CD14-positive monocyte (primary cell): ENCODE measurements around the gene CDC16. TPM values are rescaled to one million over a fixed set of nuclear protein-coding genes. Genes with fewer than 3 reads are reported as not detected.

Experiments used
- DNase-seq, 3 donors: peaks; one replicate each; pipeline ENCODE4 v3.0.0-alpha.2; 2011 to 2022
- H2AFZ ChIP-seq: 2 replicates; pipeline ENCODE4 v1.6.0; 2012; ENCODE audit warnings: mild to moderate bottlenecking, low read depth, low read length, inconsistent platforms; ENCODE audit not compliant: insufficient read depth, poor library complexity, severe bottlenecking
- H3K27ac ChIP-seq, 2 donors: 1 replicate in 1 of 2; 2 replicates in 1 of 2; pipeline ENCODE4 v1.5.1; 2012 to 2013; ENCODE audit warnings: low read length in 2 of 2, control low read depth in 1 of 2, inconsistent platforms in 1 of 2, low read depth in 1 of 2, mild to moderate bottlenecking in 1 of 2
- H3K27me3 ChIP-seq, 2 donors: one replicate each; pipeline versions ENCODE4 v1.6.0 to v1.6.1; 2011 to 2013; ENCODE audit warnings: low read length in 2 of 2; ENCODE audit not compliant: control insufficient read depth in 2 of 2, insufficient read depth in 2 of 2
- H3K36me3 ChIP-seq, 2 donors: replicated peaks in 1 of 2; 1 replicate in 1 of 2; 2 replicates in 1 of 2; pipeline versions ENCODE4 v1.5.1 to v1.6.1; 2012 to 2013; ENCODE audit warnings: low read length in 2 of 2, control low read depth in 1 of 2, inconsistent platforms in 1 of 2, mild to moderate bottlenecking in 1 of 2; ENCODE audit not compliant: insufficient read depth in 2 of 2, control insufficient read depth in 1 of 2
- H3K4me1 ChIP-seq, 2 donors: 1 replicate in 1 of 2; 2 replicates in 1 of 2; pipeline versions ENCODE4 v1.5.1 to v1.6.1; 2012 to 2013; ENCODE audit warnings: low read length in 2 of 2, control low read depth in 1 of 2, inconsistent platforms in 1 of 2, mild to moderate bottlenecking in 1 of 2, moderate library complexity in 1 of 2; ENCODE audit not compliant: insufficient read depth in 2 of 2, control insufficient read depth in 1 of 2
- H3K4me2 ChIP-seq: replicated peaks from 2 replicates; pipeline ENCODE3; 2012; ENCODE audit warnings: low read length, moderate library complexity, mild to moderate bottlenecking; ENCODE audit not compliant: poor library complexity, severe bottlenecking; ENCODE audit errors: extremely low read depth
- H3K4me3 ChIP-seq, 3 experiments: fragments of 200-600 bp in 1 of 3; sonication (generic) in 1 of 3; replicated peaks in 1 of 3; 1 replicate in 2 of 3; 2 replicates in 1 of 3; pipeline ENCODE4 v1.5.1; 2011 to 2013; ENCODE audit warnings: low read length in 3 of 3, mild to moderate bottlenecking in 3 of 3, control low read depth in 2 of 3, low read depth in 2 of 3, inconsistent platforms in 1 of 3, moderate library complexity in 1 of 3
- H3K79me2 ChIP-seq: 2 replicates; pipeline ENCODE4 v1.6.0; 2012; ENCODE audit warnings: mild to moderate bottlenecking, control low read depth, inconsistent platforms, low read length, moderate library complexity; ENCODE audit not compliant: insufficient read depth
- H3K9ac ChIP-seq: 2 replicates; pipeline ENCODE4 v1.6.0; 2017; ENCODE audit warnings: low read length, mild to moderate bottlenecking; ENCODE audit not compliant: insufficient read depth, poor library complexity, severe bottlenecking
- H3K9me3 ChIP-seq, 2 donors: replicated peaks in 1 of 2; 1 replicate in 1 of 2; 2 replicates in 1 of 2; pipeline versions ENCODE4 v1.5.1 to v1.6.1; 2012 to 2013; ENCODE audit warnings: low read length in 2 of 2, control low read depth in 1 of 2; ENCODE audit not compliant: control insufficient read depth in 1 of 2, insufficient read depth in 1 of 2
- H4K20me1 ChIP-seq: 2 replicates; pipeline ENCODE4 v1.6.0; 2012; ENCODE audit warnings: mild to moderate bottlenecking, low read length, control low read depth, moderate library complexity; ENCODE audit not compliant: insufficient read depth
- H3K27ac Mint-ChIP-seq, 7 donors: one replicate each; pipeline ENCODE4 v1.8.0; 2020; ENCODE audit warnings: mild to moderate bottlenecking in 7 of 7, mixed read lengths in 7 of 7, moderate library complexity in 6 of 7, inconsistent platforms in 2 of 7
- H3K27me3 Mint-ChIP-seq, 3 donors: one replicate each; pipeline ENCODE4 v1.8.0; 2021 to 2022; ENCODE audit warnings: low read depth in 3 of 3, mild to moderate bottlenecking in 3 of 3, mixed read lengths in 3 of 3, moderate library complexity in 3 of 3, inconsistent platforms in 1 of 3
- H3K36me3 Mint-ChIP-seq, 2 donors: one replicate each; pipeline ENCODE4 v1.8.0; 2020; ENCODE audit warnings: mixed read lengths in 2 of 2, inconsistent platforms in 1 of 2, mild to moderate bottlenecking in 1 of 2
- H3K4me1 Mint-ChIP-seq: one replicate; pipeline ENCODE4 v1.8.0; 2020; ENCODE audit warnings: mild to moderate bottlenecking, mixed read lengths
- H3K4me3 Mint-ChIP-seq, 2 donors: one replicate each; pipeline ENCODE4 v1.8.0; 2020; ENCODE audit warnings: mild to moderate bottlenecking in 2 of 2, mixed read lengths in 2 of 2, moderate library complexity in 1 of 2
- H3K9me3 Mint-ChIP-seq, 7 donors: one replicate each; pipeline ENCODE4 v1.8.0; 2020 to 2022; ENCODE audit warnings: mixed read lengths in 7 of 7, mild to moderate bottlenecking in 6 of 7, moderate library complexity in 6 of 7, inconsistent platforms in 2 of 7
- WGBS: methylation state at CpG from one replicate; pipeline ENCODE4 v1.1.5; 2013; ENCODE audit warnings: missing lambda C conversion rate; ENCODE audit not compliant: insufficient coverage; 5-methylcytosine and 5-hydroxymethylcytosine counted together
- intact Hi-C, 2 donors: fragments of 100-400 bp; cut with micrococcal nuclease; formaldehyde crosslinking; loops; one replicate each; pipeline versions ENCODE4 v1.15.0 to v1.15.1; 2023
- polyA plus RNA-seq, 3 donors: library from polyadenylated mRNA; depleted of rRNA in 1 of 3; unstranded in 2 of 3; stranded (reverse) in 1 of 3; fragments of 300-500 nt in 2 of 3; fragments of >200 nt in 1 of 3; fragmentation: Illumina TruSeq in 2 of 3; gene quantifications; 1 replicate in 2 of 3; 2 replicates in 1 of 3; pipeline ENCODE4 v1.2.3, GENCODE V29; 2012 to 2021
- TF ChIP-seq, protein P1 (sequence below): fragments of 200-600 bp; IDR thresholded peaks from one replicate; pipeline ENCODE4 v1.8.0; 2022; ENCODE audit warnings: antibody characterized with exemption, mild to moderate bottlenecking

Gene CDC16
- polyA plus RNA-seq, 3 donors: 15.6 to 72.1 (median 21.1) TPM

GRCh38 chr13:114211446-114212157 lies 23.1 kb upstream of the CDC16 start:
- 76% methylated on average over 20 of the region's 26 CpGs for WGBS
- intact Hi-C loops: no loop called here
- peak overlapping the region; percentile 31 for H3K4me2 ChIP-seq
- H3K27me3 ChIP-seq: no peaks in the 10 kb centered on the region
- H3K4me1 Mint-ChIP-seq: peaks cover 5% of the 10 kb centered on the region
- H3K36me3 Mint-ChIP-seq: no peaks in the 10 kb centered on the region
- DNase-seq: no peak
- H3K9ac ChIP-seq: peak overlapping the region; percentile 27
- H3K36me3 ChIP-seq: no peaks in the 10 kb centered on the region
- H3K9me3 Mint-ChIP-seq: peaks cover 0 to 15% (median 9%) of the 10 kb centered on the region in 7 donors
- H3K27ac Mint-ChIP-seq: peak overlapping the region in 1 of 7 donors; percentile 44
- peaks cover 2 to 17% (median 6%) of the 10 kb centered on the region in 3 donors for H3K27me3 Mint-ChIP-seq
- TF ChIP-seq, protein P1, sequence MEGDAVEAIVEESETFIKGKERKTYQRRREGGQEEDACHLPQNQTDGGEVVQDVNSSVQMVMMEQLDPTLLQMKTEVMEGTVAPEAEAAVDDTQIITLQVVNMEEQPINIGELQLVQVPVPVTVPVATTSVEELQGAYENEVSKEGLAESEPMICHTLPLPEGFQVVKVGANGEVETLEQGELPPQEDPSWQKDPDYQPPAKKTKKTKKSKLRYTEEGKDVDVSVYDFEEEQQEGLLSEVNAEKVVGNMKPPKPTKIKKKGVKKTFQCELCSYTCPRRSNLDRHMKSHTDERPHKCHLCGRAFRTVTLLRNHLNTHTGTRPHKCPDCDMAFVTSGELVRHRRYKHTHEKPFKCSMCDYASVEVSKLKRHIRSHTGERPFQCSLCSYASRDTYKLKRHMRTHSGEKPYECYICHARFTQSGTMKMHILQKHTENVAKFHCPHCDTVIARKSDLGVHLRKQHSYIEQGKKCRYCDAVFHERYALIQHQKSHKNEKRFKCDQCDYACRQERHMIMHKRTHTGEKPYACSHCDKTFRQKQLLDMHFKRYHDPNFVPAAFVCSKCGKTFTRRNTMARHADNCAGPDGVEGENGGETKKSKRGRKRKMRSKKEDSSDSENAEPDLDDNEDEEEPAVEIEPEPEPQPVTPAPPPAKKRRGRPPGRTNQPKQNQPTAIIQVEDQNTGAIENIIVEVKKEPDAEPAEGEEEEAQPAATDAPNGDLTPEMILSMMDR: no peak
- H3K4me1 ChIP-seq: no peaks in the 10 kb centered on the region
- H3K4me3 Mint-ChIP-seq: peak overlapping the region; percentile 9 to 58
- peaks cover 0 to 10% of the 10 kb centered on the region in 2 donors for H3K9me3 ChIP-seq
- H4K20me1 ChIP-seq: no peaks in the 10 kb centered on the region
- H2AFZ ChIP-seq: peak overlapping the region; percentile 29
- no peak overlapping the region for H3K27ac ChIP-seq
- peak overlapping the region in 1 of 3 experiments; percentile 17 for H3K4me3 ChIP-seq
- H3K79me2 ChIP-seq: no peaks in the 10 kb centered on the region

GRCh38 chr13:114212158-114212495 lies 22.6 kb upstream of the CDC16 start:
- Histone ChIP-seq H3K9ac (no peak overlapping the region), H3K36me3 (no peaks in the 10 kb centered on the region), H3K4me1 (no peaks in the 10 kb centered on the region), H3K79me2 (no peaks in the 10 kb centered on the region), H3K4me2 (no peak overlapping the region), H3K27me3 (no peaks in the 10 kb centered on the region), H3K27ac (no peak overlapping the region), H3K4me3 (no peak overlapping the region), H2AFZ (no peak overlapping the region), H4K20me1 (no peaks in the 10 kb centered on the region), H3K9me3 (peaks cover 0 to 5% of the 10 kb centered on the region in 2 donors)
- Mint-ChIP-seq H3K36me3 (no peaks in the 10 kb centered on the region), H3K4me3 (no peak overlapping the region), H3K27me3 (peaks cover 2 to 17% (median 6%) of the 10 kb centered on the region in 3 donors), H3K27ac (no peak overlapping the region), H3K9me3 (peaks cover 0 to 11% (median 5%) of the 10 kb centered on the region in 7 donors), H3K4me1 (peaks cover 5% of the 10 kb centered on the region)
- WGBS: no CpG with 5 or more reads among the region's 6 CpGs
- intact Hi-C loops: no loop called here
- TF ChIP-seq, protein P1: no peak
- DNase-seq: no peak
